H4 (cell line): ENCODE results near the gene CCDC86. TPM values are rescaled to one million over a fixed set of nuclear protein-coding genes. Genes with fewer than 3 reads are reported as not detected.
A peak's percentile ranks its signal among the peaks of the same experiment; 100 is the strongest.

Source experiments
- DNase-seq: peaks from one replicate; pipeline ENCODE4 v3.0.0-alpha.2; 2015; ENCODE audit warnings: low spot score
- total RNA-seq: library from RNA; depleted of rRNA; stranded (reverse); fragments of >200 nt; shearing (Covaris generic); gene quantifications from 2 replicates; pipeline ENCODE4 v1.2.3, GENCODE V29; 2014; rRNA removed

The CCDC86 gene
- total RNA-seq, 1 experiment from 2014 or later = 12.4 TPM

DNA sequence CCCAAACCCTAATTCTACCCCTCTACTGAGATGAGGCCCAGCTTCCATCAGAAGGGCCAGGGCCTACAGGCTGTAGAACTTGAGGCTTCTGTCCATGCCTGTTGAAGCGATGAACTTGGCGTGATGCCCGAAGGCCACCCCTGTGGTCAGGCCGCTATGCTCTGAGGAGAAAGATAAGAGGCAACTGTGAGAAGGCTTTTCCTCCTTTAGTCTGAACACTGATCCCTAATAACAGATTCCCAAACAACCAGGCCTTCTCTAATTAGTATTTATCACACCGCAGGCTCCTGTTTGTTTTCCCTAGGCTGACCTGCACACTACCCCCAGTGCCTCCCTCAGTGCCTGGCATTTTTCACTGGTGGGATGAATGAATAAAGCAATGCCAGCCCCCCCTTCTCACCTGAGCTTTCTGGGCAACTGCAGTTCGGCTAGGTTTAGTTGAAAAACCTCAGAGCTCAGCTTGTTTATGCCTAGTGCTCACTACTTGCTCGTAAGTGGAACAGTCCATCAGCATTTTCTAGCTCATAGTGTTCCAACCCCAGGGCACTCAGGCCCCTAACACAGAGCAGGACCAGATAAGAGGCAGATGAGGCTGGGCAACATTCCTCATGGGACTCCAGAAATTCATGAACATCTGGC is 49.3 kb downstream of the CCDC86 start:
- DNase-seq = no peak

DNA sequence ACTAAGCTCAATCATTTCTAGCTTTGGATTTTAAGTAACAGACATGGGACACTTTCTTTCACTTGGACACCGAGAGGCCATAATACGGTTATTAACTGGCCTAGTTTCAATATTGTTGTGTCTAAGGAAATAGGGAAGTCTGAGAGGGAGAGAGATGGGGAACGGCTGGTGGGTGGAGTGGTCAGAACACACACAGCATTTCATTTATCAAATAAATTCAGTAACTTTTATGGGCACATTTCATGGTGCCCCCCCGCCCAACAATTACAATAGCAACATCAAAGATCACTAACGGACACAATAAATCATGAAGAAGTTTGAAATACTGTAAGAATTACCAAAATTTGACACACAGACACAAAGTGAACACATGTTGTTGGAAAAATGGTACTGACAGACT is 53.8 kb downstream of the CCDC86 start:
- no peak for DNase-seq

DNA sequence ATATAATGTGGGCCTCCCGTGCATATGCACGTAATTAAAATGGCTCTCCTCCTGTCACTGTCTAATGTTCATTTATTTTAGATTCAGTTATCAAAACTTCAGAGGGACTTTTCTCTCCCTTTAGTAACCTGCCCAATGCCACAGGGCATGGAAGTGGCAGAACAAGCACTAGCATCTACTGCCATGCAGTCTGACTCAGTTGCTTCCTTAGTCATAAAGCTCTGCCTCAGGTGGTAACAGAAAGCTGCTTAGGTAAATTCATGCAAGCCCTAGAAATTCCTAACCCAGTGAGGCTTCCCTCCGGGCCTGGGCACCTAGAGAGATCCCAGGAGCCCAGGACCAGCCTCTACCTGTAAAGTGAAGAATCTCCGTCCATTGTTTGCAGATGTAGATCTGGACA is 55.6 kb downstream of the CCDC86 start:
- DNase-seq = no peak

DNA sequence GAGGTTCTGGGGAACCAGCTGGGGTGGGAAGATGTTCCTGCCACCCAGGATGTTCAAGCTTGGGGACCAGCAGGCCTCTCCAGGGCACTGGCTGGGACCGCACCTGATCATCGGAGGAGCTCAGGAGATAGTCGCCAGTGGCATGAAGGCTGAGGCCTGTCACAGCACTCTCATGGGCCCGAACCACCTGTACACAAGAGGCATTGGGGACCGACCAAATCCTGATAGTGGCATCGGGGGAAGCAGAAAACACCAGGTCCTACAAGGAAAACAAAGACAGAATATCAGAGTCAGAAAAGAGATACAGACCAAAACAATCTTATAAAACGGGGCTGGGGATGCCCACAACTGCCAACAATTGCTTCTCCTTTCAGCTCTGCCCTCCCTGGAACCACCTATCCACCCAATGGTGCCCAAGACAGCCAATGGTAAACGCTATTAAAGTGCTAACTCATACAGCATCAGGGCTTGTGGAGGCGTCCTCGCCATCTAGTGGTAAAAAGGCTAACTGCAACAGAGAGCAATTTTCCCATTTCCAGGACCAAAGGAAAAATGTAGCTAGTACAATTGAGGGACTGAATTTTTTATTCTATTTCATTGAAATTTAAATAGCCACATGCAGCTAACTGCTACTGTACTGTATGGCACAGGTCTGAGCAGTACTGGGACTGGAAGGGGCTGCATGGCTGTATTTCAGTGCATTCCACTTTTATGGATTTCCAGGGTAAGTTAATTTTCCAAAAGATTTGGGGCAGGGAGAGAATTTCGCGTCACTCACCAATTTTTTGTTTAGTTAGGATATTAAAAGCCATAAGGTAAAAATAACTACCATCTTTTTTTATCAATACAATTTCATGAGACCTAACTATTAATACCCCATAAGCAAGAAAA is 57.4 kb downstream of the CCDC86 start:
- DNase-seq = peak; percentile 83

DNA sequence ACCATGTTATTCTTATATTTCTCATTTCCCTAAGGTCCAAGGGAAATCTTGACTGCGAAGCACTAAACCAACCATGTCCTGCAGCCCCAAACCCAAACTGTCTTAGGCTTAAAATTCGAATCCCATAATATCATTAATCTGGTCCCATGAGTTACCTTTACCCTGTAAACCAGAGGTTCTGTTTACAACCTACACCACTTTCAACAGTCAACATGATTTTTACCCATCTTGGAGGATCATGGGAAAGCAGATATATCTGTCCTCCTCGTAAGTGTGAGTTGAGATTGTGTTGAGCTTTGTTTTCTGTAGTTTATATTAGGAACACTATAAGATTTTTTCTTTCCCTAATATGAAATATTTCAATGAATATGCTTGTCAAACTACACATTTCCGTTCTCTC is 58.1 kb downstream of the CCDC86 start:
- DNase-seq = no peak

Other genes starting within 250 kb of the CCDC86 start
- gene MS4A8, start 142.5 kb upstream of the CCDC86 start, total RNA-seq = 0.17 TPM in 1 of 2 replicates, not detected in the other
- not detected in 2 replicates for gene MS4A18, start 117.4 kb upstream of the CCDC86 start, total RNA-seq
- gene MS4A15, start 85.2 kb upstream of the CCDC86 start, total RNA-seq = not detected in 2 replicates
- not detected in 2 replicates for gene MS4A10, start 56.8 kb upstream of the CCDC86 start, total RNA-seq
- gene PTGDR2, start 13.8 kb downstream of the CCDC86 start, total RNA-seq = not detected in 2 replicates
- gene ZP1, start 25.4 kb downstream of the CCDC86 start, total RNA-seq = 1.5 and 2.1 TPM in 2 replicates
- 92.3 and 106 TPM in 2 replicates for gene PRPF19, start 64.5 kb downstream of the CCDC86 start, total RNA-seq
- 43.0 and 65.6 TPM in 2 replicates for gene TMEM109, start 72.0 kb downstream of the CCDC86 start, total RNA-seq
- 28.6 and 39.0 TPM in 2 replicates for gene TMEM132A, start 82.3 kb downstream of the CCDC86 start, total RNA-seq
- gene SLC15A3, start 110.1 kb downstream of the CCDC86 start, total RNA-seq = 4.9 and 5.8 TPM in 2 replicates
- gene CD6, start 129.6 kb downstream of the CCDC86 start, total RNA-seq = not detected in 2 replicates